Right lobe of liver (tissue), 4 donors: Measurements from ENCODE around the gene CSK.

ENCODE experiments used
- CTCF ChIP-seq, 4 donors: fragments of 200-600 bp in 3 of 4; fragments of 450-650 bp in 1 of 4; IDR thresholded peaks; one replicate each; pipeline versions ENCODE4 v1.5.1 to v1.8.0; 2016 to 2022; ENCODE audit warnings: antibody characterized with exemption in 4 of 4, mild to moderate bottlenecking in 2 of 4
- POLR2A ChIP-seq: fragments of 450-650 bp; IDR thresholded peaks from one replicate; pipeline ENCODE4 v1.6.1; 2017; ENCODE audit warnings: antibody characterized with exemption, mild to moderate bottlenecking
- donor health status: DM: no; HTN: no; CAD: no.
- donor health status: DM: no; HTN: no; CAD: no.
- donor health status: DM: no; HTN: yes; CAD: no.

GRCh38 chr15:74808840-74809229, 27.0 kb downstream of the CSK start:
- TF ChIP-seq POLR2A (no peak), CTCF (IDR thresholded peaks at IDR 0.05) (no peak)
